ENCODE measurements around the gene BCKDHA. TPM values are rescaled to one million over a fixed set of nuclear protein-coding genes. Genes with fewer than 3 reads are reported as not detected.

Gene BCKDHA
- total RNA-seq, 1 experiment from 2014 or later = 17.7 TPM

- no peak overlapping the region for H3K9ac ChIP-seq (ENCODE audit: low read length)
- ATAC-seq (no peak), DNase-seq (ENCODE audit: low read depth, low spot score) (no peak)
- RAD21 ChIA-PET (ENCODE audit: low non-redundant PET in 1 of 2, low total read pairs in 2 of 2, uncharacterized antibody in 2 of 2, unreplicated experiment in 2 of 2) = no interaction called here
- no peak overlapping the region for H3K27ac ChIP-seq (ENCODE audit: low read depth, low read length)
- H3K4me1 ChIP-seq (ENCODE audit: control insufficient read depth in 1 of 2, insufficient read depth in 2 of 2, low read length in 2 of 2) = peaks cover 10 to 12% of the 10 kb centered on the region in 2 experiments
- POLR2A ChIA-PET = no interaction called here
- peaks cover 0 to 18% of the 10 kb centered on the region in 2 experiments; a peak in 3 of 4 replicates for H3K36me3 ChIP-seq (ENCODE audit: control insufficient read depth in 1 of 2, insufficient read depth in 2 of 2, low read length in 2 of 2)
- H3K4me3 ChIP-seq (replicated peaks in 1 of 2; ENCODE audit: low read depth in 1 of 2, low read length in 2 of 2) = no peak overlapping the region
- no peaks in the 10 kb centered on the region for H3K27me3 ChIP-seq (ENCODE audit: insufficient read depth, low read length)
- no peak overlapping the region for H3K4me2 ChIP-seq (ENCODE audit: low read length)
- peaks cover 17% of the 10 kb centered on the region for H3K79me2 ChIP-seq (ENCODE audit: insufficient read depth, low read length)
- no peaks in the 10 kb centered on the region for H3K9me3 ChIP-seq (ENCODE audit: control insufficient read depth in 1 of 2, insufficient read depth in 1 of 2, low read depth in 1 of 2, low read length in 2 of 2)
- intact Hi-C loops (cut with micrococcal nuclease) = no loop called here
- BruUV-seq (replicated peaks) = no TSS peak
- CTCF ChIA-PET = interaction anchor here (1.2 kb wide), 1 partner anchor 134 kb away, joined by 3 read pairs; no protein-coding TSS in a partner anchor
- no peak overlapping the region for H2AFZ ChIP-seq (ENCODE audit: low read depth, low read length, poor library complexity, severe bottlenecking)
- H3K9me2 ChIP-seq (ENCODE audit: insufficient read depth) = no peaks in the 10 kb centered on the region
- H4K20me1 ChIP-seq (ENCODE audit: insufficient read depth) = no peaks in the 10 kb centered on the region
- TF ChIP-seq POLR2A (IDR thresholded peaks at IDR 0.05; ENCODE audit: borderline replicate concordance, extremely low read depth, insufficient read depth, insufficient read length) (no peak), EGR1 (IDR thresholded peaks at IDR 0.05; ENCODE audit: low read depth) (no peak), ZFX (IDR thresholded peaks at IDR 0.05) (no peak), SIN3A (IDR thresholded peaks at IDR 0.05; ENCODE audit: low read depth) (no peak), EZH2phosphoT487 (IDR thresholded peaks at IDR 0.05; ENCODE audit: borderline replicate concordance) (no peak), YY1 (IDR thresholded peaks at IDR 0.05; ENCODE audit: extremely low read depth, insufficient replicate concordance, low read depth, low read length) (no peak), REST (IDR thresholded peaks at IDR 0.05; ENCODE audit: low read depth) (no peak), SP1 (IDR thresholded peaks at IDR 0.05; ENCODE audit: low read depth) (no peak), JUND (IDR thresholded peaks at IDR 0.05) (no peak), ZBTB33 (IDR thresholded peaks at IDR 0.05; ENCODE audit: extremely low read depth, insufficient replicate concordance, low read length) (no peak), MAX (IDR thresholded peaks at IDR 0.05) (no peak), FOSL1 (IDR thresholded peaks at IDR 0.05; ENCODE audit: low read depth) (no peak), ZNF274 (IDR thresholded peaks at IDR 0.05; ENCODE audit: low read depth, low read length) (no peak), CBX3 (IDR thresholded peaks at IDR 0.05; ENCODE audit: low read depth) (no peak), CTCF (IDR thresholded peaks at IDR 0.05 in 2 of 3, conservative IDR thresholded peaks at IDR 0.05 in 1 of 3; ENCODE audit: borderline replicate concordance in 1 of 3, insufficient read depth in 1 of 3, low read depth in 2 of 3, low read length in 2 of 3) (no peak), RAD21 (IDR thresholded peaks at IDR 0.05; ENCODE audit: low read depth) (no peak), ATF3 (IDR thresholded peaks at IDR 0.05) (no peak), EZH2 (IDR thresholded peaks at IDR 0.05) (no peak)
These were observed 38.5 kb downstream of the BCKDHA start for GRCh38 chr19:41435936-41436673.

Measured in HCT116 (cell line).